ENCODE data around the gene GAREM1. TPM values are rescaled to one million over a fixed set of nuclear protein-coding genes. Genes with fewer than 3 reads are reported as not detected.

GAREM1 gene
- total RNA-seq, 1 donor from 2014 or later: 11.0 TPM

- H3K4me3 Mint-ChIP-seq (ENCODE audit: low read depth): peak overlapping the region; percentile 46
- peaks cover 36% of the 10 kb centered on the region for H3K4me1 Mint-ChIP-seq (ENCODE audit: low read depth)
- no peaks in the 10 kb centered on the region for H3K9me3 Mint-ChIP-seq (ENCODE audit: low read depth)
- no peak for DNase-seq (ENCODE audit: low spot score, unreplicated experiment)
- no peak for TF ChIP-seq CTCF (IDR thresholded peaks at IDR 0.05; ENCODE audit: unreplicated experiment)
- peak overlapping the region; percentile 99 for H3K27ac Mint-ChIP-seq
- H3K27me3 Mint-ChIP-seq: peaks cover 37% of the 10 kb centered on the region
- H3K36me3 Mint-ChIP-seq (ENCODE audit: insufficient read depth): no peaks in the 10 kb centered on the region
These were observed 98.7 kb downstream of the GAREM1 start for GRCh38 chr18:32372047-32372380.

- no peak for TF ChIP-seq CTCF (IDR thresholded peaks at IDR 0.05; ENCODE audit: unreplicated experiment)
- H3K27ac Mint-ChIP-seq: peak overlapping the region; percentile 99
- H3K36me3 Mint-ChIP-seq (ENCODE audit: insufficient read depth): no peaks in the 10 kb centered on the region
- H3K27me3 Mint-ChIP-seq: peaks cover 43% of the 10 kb centered on the region
- H3K9me3 Mint-ChIP-seq (ENCODE audit: low read depth): no peaks in the 10 kb centered on the region
- peak overlapping the region; percentile 3 for H3K4me3 Mint-ChIP-seq (ENCODE audit: low read depth)
- no peak for DNase-seq (ENCODE audit: low spot score, unreplicated experiment)
- H3K4me1 Mint-ChIP-seq (ENCODE audit: low read depth): peaks cover 40% of the 10 kb centered on the region
These were observed 99.3 kb downstream of the GAREM1 start for GRCh38 chr18:32371384-32371783.

GRCh38 chr18:32368991-32369390 is 101.7 kb downstream of the GAREM1 start:
- Mint-ChIP-seq H3K36me3 (ENCODE audit: insufficient read depth) (no peaks in the 10 kb centered on the region), H3K4me3 (ENCODE audit: low read depth) (no peak overlapping the region), H3K4me1 (ENCODE audit: low read depth) (peaks cover 36% of the 10 kb centered on the region), H3K9me3 (ENCODE audit: low read depth) (no peaks in the 10 kb centered on the region), H3K27me3 (peaks cover 48% of the 10 kb centered on the region), H3K27ac (no peak overlapping the region)
- no peak for TF ChIP-seq CTCF (IDR thresholded peaks at IDR 0.05; ENCODE audit: unreplicated experiment)
- no peak for DNase-seq (ENCODE audit: low spot score, unreplicated experiment)

GRCh38 chr18:32368170-32368569 is 102.5 kb downstream of the GAREM1 start:
- Mint-ChIP-seq H3K36me3 (ENCODE audit: insufficient read depth) (no peaks in the 10 kb centered on the region), H3K4me1 (ENCODE audit: low read depth) (peaks cover 32% of the 10 kb centered on the region), H3K27ac (peak overlapping the region; percentile 43), H3K4me3 (ENCODE audit: low read depth) (no peak overlapping the region), H3K27me3 (peaks cover 48% of the 10 kb centered on the region), H3K9me3 (ENCODE audit: low read depth) (no peaks in the 10 kb centered on the region)
- no peak for TF ChIP-seq CTCF (IDR thresholded peaks at IDR 0.05; ENCODE audit: unreplicated experiment)
- no peak for DNase-seq (ENCODE audit: low spot score, unreplicated experiment)

GRCh38 chr18:32366586-32367538 is 103.8 kb downstream of the GAREM1 start:
- Mint-ChIP-seq H3K4me1 (ENCODE audit: low read depth) (peaks cover 21% of the 10 kb centered on the region), H3K9me3 (ENCODE audit: low read depth) (no peaks in the 10 kb centered on the region), H3K27me3 (peaks cover 48% of the 10 kb centered on the region), H3K4me3 (ENCODE audit: low read depth) (no peak overlapping the region), H3K36me3 (ENCODE audit: insufficient read depth) (no peaks in the 10 kb centered on the region), H3K27ac (no peak overlapping the region)
- no peak for DNase-seq (ENCODE audit: low spot score, unreplicated experiment)
- no peak for TF ChIP-seq CTCF (IDR thresholded peaks at IDR 0.05; ENCODE audit: unreplicated experiment)

Measured in progenitor cell of endocrine pancreas (in vitro differentiated cells).